Stimulated activated CD4-positive, alpha-beta T cell treated with anti-CD3 and anti-CD28 coated beads, Interleukin-2, amount 100 ng/mL, for 48 hours (primary cell): ENCODE results near the gene GPSM3.
"Not testable (repeated sequence)": the region's sequence is repeated elsewhere in the genome, so short reads cannot be mapped to it uniquely, and the experiment has no call there.

Source experiments
- DNase-seq, 2 donors: peaks; one replicate each; pipeline ENCODE4 v3.0.0-alpha.2; 2020

The GPSM3 gene

DNA sequence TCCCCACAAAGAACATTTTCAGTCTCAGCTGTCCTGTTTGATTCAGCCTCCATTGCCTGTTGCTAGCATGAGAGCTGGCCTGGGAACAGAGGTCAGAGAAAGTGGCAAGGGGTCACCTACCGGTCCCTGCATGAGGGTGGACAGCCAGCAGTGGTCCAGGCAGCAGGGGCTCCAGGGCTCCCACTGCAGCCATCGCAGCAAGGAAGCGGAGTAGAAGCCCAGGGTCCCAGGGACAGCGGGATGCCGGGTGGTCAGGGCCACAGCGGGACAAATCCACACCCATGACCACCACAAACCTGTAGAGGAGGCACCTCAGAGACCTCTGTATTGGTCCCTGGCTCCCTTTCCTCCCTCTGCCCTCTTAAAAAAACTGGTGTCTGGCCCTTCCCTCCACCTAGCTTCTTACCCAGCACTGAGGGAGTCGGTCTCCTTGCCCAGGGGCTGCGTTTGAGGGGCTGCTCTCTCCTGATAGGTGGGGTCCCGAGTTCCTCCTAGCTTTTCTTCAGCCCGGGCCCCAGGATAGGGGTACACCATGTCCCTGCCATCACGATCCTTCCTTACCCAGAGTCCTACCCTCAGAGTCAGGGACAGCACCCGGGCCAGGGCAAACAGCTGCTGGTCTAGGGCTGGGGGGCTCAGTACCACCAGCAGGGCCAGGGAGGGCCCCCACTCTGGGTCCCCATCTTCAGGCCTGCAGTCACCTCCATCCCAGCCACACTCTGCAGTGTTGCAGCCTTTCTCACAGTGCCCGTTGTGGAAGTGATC lies 8.4 kb upstream of the GPSM3 start:
- no peak for DNase-seq

- no peak for DNase-seq
Observed at GRCh38 chr6:32198866-32199265, 6.4 kb upstream of the GPSM3 start.

DNA sequence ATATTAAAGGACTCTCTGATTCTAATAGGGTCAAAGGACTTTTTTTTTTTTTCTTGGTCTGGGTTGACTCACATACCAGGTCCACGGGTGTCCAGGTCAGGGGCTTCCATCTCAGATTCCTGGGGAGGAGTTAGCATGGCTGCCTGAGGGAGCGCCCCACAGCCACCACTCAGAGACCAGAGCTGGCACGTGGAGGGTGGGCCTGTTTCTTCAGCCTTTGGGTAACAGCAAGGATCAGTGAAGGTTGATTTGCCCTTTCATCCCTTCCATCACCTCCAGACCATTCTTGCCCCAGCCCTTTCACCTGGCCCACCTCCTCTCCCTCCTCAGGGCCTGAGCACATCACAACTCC lies 5.9 kb upstream of the GPSM3 start:
- DNase-seq = no peak

DNA sequence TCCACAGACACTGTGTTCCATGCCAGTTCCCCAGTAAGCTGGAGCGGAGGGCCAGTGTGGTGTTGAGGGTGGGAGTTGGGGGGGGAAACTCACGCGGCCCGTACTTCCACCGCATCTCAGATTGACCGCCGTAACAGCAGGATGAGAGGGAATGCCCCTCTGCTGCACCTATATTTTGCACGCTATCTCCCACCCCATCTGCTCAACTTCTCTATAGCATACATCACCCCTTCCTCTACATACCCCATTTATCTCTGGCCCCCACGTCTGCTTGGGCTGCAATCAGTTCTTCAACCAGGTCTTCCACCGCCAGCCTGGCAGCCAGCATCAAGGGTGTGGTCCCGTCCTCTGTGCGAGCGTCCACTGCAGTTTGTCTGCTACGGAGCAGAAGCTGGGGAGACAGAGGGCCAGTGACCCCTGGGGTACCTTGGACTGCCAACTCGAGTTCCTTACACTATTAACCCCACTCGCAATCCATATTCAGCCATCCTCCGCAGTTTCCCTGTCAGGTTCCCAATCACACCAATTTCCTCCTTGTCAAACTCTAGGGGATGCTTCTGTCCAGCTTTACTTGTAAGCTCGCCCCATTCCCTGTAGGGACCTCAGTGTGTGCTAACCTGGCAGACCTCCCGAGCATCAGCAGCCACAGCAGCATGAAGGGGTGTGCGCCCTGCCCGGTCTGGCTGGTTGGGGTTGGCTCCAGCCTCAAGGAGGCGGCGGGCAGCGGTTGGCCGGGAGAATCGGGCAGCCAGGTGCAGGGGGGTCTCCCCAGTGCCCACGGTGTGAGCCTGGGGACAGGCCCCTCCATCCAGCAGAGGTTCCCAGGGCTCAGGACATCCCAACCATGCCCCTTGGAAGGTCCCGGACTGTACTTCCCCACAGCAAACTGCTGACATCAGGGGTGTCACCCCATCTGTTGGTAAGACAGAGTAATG lies 4.5 kb upstream of the GPSM3 start:
- no peak for DNase-seq

- DNase-seq = peak; percentile 56 to 57
Observed at GRCh38 chr6:32195902-32196681, 3.6 kb upstream of the GPSM3 start.

- DNase-seq = peak; percentile 100
Observed at GRCh38 chr6:32195652-32195901, 3.1 kb upstream of the GPSM3 start.

- DNase-seq = no peak
Observed at GRCh38 chr6:32194825-32195651, 2.6 kb upstream of the GPSM3 start.

GRCh38 chr6:32194388-32194787 lies 1.9 kb upstream of the GPSM3 start:
- DNase-seq = no peak

GRCh38 chr6:32193096-32193495 lies 653 bp upstream of the GPSM3 start:
- DNase-seq = not testable (repeated sequence)

- no peak for DNase-seq
Observed at GRCh38 chr6:32191696-32192607, 491 bp downstream of the GPSM3 start.

GRCh38 chr6:32190911-32191677 lies 1.3 kb downstream of the GPSM3 start:
- no peak for DNase-seq

DNA sequence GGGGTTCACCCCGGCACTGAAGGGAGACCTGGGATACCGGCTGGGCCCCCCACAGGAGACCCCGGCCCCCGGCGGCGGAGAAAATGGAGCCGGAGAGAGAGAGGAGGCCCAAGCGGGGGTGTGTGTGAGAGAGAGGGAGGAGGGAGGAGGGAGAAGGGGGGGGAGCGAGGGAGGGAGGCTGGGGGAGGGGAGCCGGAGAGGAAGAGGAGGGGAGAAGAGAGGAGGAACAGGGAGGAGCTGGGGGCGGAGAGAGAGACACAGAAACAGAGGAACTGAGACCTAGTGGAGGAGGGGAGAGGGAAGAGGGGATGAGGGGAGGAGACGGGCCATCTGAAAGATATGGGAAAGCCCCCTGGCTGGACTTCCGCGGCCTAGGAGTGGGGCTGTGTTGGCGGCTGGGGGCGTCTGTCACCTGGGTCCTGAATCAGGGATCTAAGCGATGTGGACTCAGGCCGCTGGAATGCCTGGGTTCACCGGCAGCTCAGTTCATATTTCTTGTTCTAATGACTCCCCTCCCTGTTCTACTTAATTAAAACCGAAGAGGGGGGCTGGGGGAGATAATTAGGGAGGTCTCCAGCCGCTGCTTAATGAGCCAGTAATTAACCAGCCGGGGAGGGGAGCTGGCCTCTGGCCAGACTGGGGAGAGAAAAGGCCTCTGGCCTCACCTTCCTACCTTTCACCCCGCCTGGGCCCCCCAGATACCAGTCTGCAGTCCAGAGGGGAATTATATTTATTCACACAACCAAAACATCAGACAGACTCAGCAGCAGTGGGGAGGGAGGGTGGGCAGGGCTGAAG lies 2.2 kb downstream of the GPSM3 start, which contains the start of gene PBX2:
TSS of gene PBX2 (minus strand) at position 149 of the 798 bp plus-strand sequence. CDS start 287 bp downstream, outside the sequence.
- DNase-seq = peak; percentile 65 to 67

DNA sequence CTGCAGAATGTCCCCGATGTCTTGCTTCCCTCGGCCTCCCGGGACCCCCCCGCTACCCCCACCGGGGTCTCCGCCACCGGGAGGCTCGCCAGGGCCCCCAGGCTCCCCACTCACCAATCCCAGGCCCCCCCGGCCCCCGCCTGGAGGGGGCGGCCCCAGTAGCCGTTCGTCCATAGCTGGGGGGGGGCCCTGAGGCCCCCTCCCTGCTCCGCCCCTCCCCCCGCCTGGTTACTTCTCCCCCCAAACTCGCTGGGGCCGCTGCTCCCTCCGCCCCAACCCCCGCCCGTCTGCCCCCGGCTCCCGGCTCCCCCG lies 2.7 kb downstream of the GPSM3 start:
- no peak for DNase-seq

DNA sequence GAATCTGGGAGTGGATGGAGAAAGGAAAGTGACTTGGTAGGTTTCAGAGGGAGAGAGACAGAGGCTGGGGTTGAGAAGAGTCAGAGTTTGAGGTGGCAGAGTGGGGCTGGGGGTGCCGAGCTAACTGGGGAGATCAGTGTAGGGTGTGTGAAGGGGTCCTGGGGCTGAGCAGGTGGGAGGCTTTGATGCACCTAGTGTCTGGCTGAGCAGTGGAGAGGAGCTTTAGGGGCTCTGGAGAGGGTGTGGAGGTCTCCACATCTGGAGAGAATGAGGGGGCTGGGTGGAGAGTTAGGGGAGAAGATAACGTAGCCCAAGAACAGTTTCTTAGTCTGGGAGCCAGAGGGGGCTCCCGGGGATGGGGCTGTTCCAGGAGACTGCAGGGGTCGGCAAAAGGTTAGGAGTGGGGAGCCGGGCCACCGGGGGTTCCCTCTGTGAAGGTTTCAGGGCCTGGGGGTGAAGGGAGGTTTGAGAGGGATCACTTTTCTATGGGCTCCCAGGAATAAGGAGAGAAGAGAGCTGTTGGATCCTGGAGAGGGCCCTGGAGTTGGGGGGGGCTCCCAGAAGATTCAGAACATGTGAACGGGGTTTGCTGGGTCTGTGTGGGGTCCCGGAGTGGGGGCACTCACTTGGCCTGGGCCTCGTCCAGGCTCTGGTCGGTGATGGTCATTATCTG lies 3.2 kb downstream of the GPSM3 start:
- DNase-seq = no peak

- DNase-seq = no peak
Observed at GRCh38 chr6:32188381-32189068, 3.9 kb downstream of the GPSM3 start.

- not testable (repeated sequence) for DNase-seq
Observed at GRCh38 chr6:32187725-32188380, 4.6 kb downstream of the GPSM3 start.

DNA sequence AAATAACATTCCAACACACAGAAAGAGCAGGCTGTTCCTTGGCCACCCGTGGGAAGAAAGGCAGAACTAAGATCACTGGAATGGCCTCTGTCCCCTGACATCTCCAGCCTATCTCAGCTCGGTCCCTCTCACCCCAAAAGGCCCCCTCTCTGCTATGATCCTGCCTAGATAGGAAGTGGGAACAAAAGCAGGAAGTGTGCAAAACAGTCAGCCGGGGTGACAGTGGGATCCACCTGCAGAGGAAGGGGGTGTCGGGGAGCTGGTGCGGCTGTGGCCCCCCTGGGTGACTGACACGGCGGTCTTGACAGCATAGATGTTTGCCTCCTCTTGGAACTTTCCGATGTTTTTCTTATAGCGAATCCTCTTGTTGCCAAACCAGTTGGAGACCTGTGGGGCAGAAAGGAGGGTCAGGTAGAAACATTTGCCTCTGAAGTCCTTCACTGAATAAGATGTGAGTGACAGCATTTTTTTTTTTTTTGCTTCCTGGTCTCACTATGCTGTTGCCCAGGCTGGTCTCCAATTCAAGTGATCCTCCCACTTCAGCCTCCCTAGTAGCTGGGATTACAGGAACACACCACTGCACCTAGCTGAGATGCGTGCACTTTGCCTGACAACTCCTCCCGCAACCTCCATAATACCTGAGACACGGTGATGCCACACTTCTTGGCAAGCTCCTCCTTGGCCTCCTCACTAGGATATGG lies 5.3 kb downstream of the GPSM3 start:
- no peak for DNase-seq
